ENCODE results near the gene CNTN2.

GRCh38 chr1:205069371-205070125 lies 26.5 kb downstream of the CNTN2 start:
- TF ChIP-seq REST (IDR thresholded peaks at IDR 0.05; ENCODE audit: insufficient read depth in 1 of 2, low read depth in 2 of 2, low read length in 2 of 2) (no peak), TAF1 (IDR thresholded peaks at IDR 0.05; ENCODE audit: borderline replicate concordance, insufficient read depth, low read length) (no peak), POLR2AphosphoS5 (IDR thresholded peaks at IDR 0.05; ENCODE audit: low read depth, low read length) (no peak), SIN3A (IDR thresholded peaks at IDR 0.05; ENCODE audit: borderline replicate concordance, insufficient read depth, low read length) (no peak)
